ENCODE data around the gene TOX2. TPM values are rescaled to one million over a fixed set of nuclear protein-coding genes. Genes with fewer than 3 reads are reported as not detected.

The TOX2 gene
- total RNA-seq, 1 donor from 2014 or later: 3.3 TPM

GRCh38 chr20:43959920-43960227 is 45.2 kb downstream of the TOX2 start:
- no peak for DNase-seq (ENCODE audit: low read depth, low spot score)
- Mint-ChIP-seq H3K4me3 (no peak overlapping the region), H3K27me3 (ENCODE audit: low read depth) (no peaks in the 10 kb centered on the region), H3K9me3 (no peaks in the 10 kb centered on the region), H3K27ac (ENCODE audit: unreplicated experiment) (no peak overlapping the region), H3K36me3 (ENCODE audit: low read depth) (no peaks in the 10 kb centered on the region), H3K4me1 (peaks cover 14% of the 10 kb centered on the region)
- TF ChIP-seq CTCF (conservative IDR thresholded peaks at IDR 0.05): no peak

- H3K27ac Mint-ChIP-seq (ENCODE audit: unreplicated experiment): no peak overlapping the region
- no peaks in the 10 kb centered on the region for H3K9me3 Mint-ChIP-seq
- H3K4me1 Mint-ChIP-seq: peaks cover 14% of the 10 kb centered on the region
- DNase-seq (ENCODE audit: low read depth, low spot score): no peak
- no peak overlapping the region for H3K4me3 Mint-ChIP-seq
- no peak for TF ChIP-seq CTCF (conservative IDR thresholded peaks at IDR 0.05)
- no peaks in the 10 kb centered on the region for H3K27me3 Mint-ChIP-seq (ENCODE audit: low read depth)
- no peaks in the 10 kb centered on the region for H3K36me3 Mint-ChIP-seq (ENCODE audit: low read depth)
Observed at GRCh38 chr20:43960231-43960630, 45.6 kb downstream of the TOX2 start.

- no peak overlapping the region for H3K27ac Mint-ChIP-seq (ENCODE audit: unreplicated experiment)
- H3K4me1 Mint-ChIP-seq: peaks cover 8% of the 10 kb centered on the region
- no peaks in the 10 kb centered on the region for H3K9me3 Mint-ChIP-seq
- no peaks in the 10 kb centered on the region for H3K27me3 Mint-ChIP-seq (ENCODE audit: low read depth)
- no peak overlapping the region for H3K4me3 Mint-ChIP-seq
- no peak for TF ChIP-seq CTCF (conservative IDR thresholded peaks at IDR 0.05)
- DNase-seq (ENCODE audit: low read depth, low spot score): no peak
- no peaks in the 10 kb centered on the region for H3K36me3 Mint-ChIP-seq (ENCODE audit: low read depth)
Observed at GRCh38 chr20:43961116-43961515, 46.5 kb downstream of the TOX2 start.

- no peak overlapping the region for H3K27ac Mint-ChIP-seq (ENCODE audit: unreplicated experiment)
- no peak for DNase-seq (ENCODE audit: low read depth, low spot score)
- no peaks in the 10 kb centered on the region for H3K36me3 Mint-ChIP-seq (ENCODE audit: low read depth)
- H3K27me3 Mint-ChIP-seq (ENCODE audit: low read depth): no peaks in the 10 kb centered on the region
- H3K4me3 Mint-ChIP-seq: no peak overlapping the region
- H3K9me3 Mint-ChIP-seq: no peaks in the 10 kb centered on the region
- no peak for TF ChIP-seq CTCF (conservative IDR thresholded peaks at IDR 0.05)
- H3K4me1 Mint-ChIP-seq: peaks cover 8% of the 10 kb centered on the region
Observed at GRCh38 chr20:43961541-43962471, 47.2 kb downstream of the TOX2 start.

- TF ChIP-seq CTCF (conservative IDR thresholded peaks at IDR 0.05): no peak
- Mint-ChIP-seq H3K36me3 (ENCODE audit: low read depth) (no peaks in the 10 kb centered on the region), H3K4me1 (peaks cover 8% of the 10 kb centered on the region), H3K9me3 (no peaks in the 10 kb centered on the region), H3K27me3 (ENCODE audit: low read depth) (no peaks in the 10 kb centered on the region), H3K4me3 (no peak overlapping the region), H3K27ac (ENCODE audit: unreplicated experiment) (no peak overlapping the region)
- no peak for DNase-seq (ENCODE audit: low read depth, low spot score)
Observed at GRCh38 chr20:43962530-43962929, 47.9 kb downstream of the TOX2 start.

Data from neural crest cell (in vitro differentiated cells).